Stimulated activated naive CD8-positive, alpha-beta T cell treated with anti-CD3 and anti-CD28 coated beads, Interleukin-15, Interleukin-2, amounts not matched to agents 100 ng/mL and 50 ng/mL, for 24 hours (primary cell): ENCODE measurements around the gene TNS3.

ENCODE experiments used
- H3K27ac Mint-ChIP-seq: one replicate; pipeline ENCODE4 v1.8.0; 2021; ENCODE audit warnings: mild to moderate bottlenecking, mixed read lengths
- H3K27me3 Mint-ChIP-seq: one replicate; pipeline ENCODE4 v1.8.0; 2021; ENCODE audit warnings: mixed read lengths
- H3K36me3 Mint-ChIP-seq: one replicate; pipeline ENCODE4 v1.8.0; 2021; ENCODE audit warnings: low read depth, mixed read lengths
- H3K4me1 Mint-ChIP-seq: one replicate; pipeline ENCODE4 v1.8.0; 2021; ENCODE audit warnings: low read depth, mixed read lengths
- H3K4me3 Mint-ChIP-seq: one replicate; pipeline ENCODE4 v1.8.0; 2021; ENCODE audit warnings: mild to moderate bottlenecking, mixed read lengths
- H3K9me3 Mint-ChIP-seq: one replicate; pipeline ENCODE4 v1.8.0; 2021; ENCODE audit warnings: mixed read lengths

Gene TNS3

GRCh38 chr7:47407821-47408674 lies 173.9 kb downstream of the TNS3 start:
- H3K4me3 Mint-ChIP-seq, result no peak overlapping the region
- H3K9me3 Mint-ChIP-seq, result no peaks in the 10 kb centered on the region
- H3K27me3 Mint-ChIP-seq, result no peaks in the 10 kb centered on the region
- H3K27ac Mint-ChIP-seq, result no peak overlapping the region
- no peaks in the 10 kb centered on the region for H3K36me3 Mint-ChIP-seq
- H3K4me1 Mint-ChIP-seq, result peaks cover 10% of the 10 kb centered on the region

GRCh38 chr7:47407136-47407535 lies 174.8 kb downstream of the TNS3 start:
- no peaks in the 10 kb centered on the region for H3K9me3 Mint-ChIP-seq
- no peaks in the 10 kb centered on the region for H3K36me3 Mint-ChIP-seq
- H3K27ac Mint-ChIP-seq, result no peak overlapping the region
- no peak overlapping the region for H3K4me3 Mint-ChIP-seq
- H3K4me1 Mint-ChIP-seq, result peaks cover 10% of the 10 kb centered on the region
- no peaks in the 10 kb centered on the region for H3K27me3 Mint-ChIP-seq

GRCh38 chr7:47406801-47407129 lies 175.1 kb downstream of the TNS3 start:
- H3K4me1 Mint-ChIP-seq, result peaks cover 10% of the 10 kb centered on the region
- H3K27me3 Mint-ChIP-seq, result no peaks in the 10 kb centered on the region
- H3K27ac Mint-ChIP-seq, result no peak overlapping the region

GRCh38 chr7:47405921-47406800 lies 175.8 kb downstream of the TNS3 start:
- no peak overlapping the region for H3K27ac Mint-ChIP-seq
- H3K4me3 Mint-ChIP-seq, result no peak overlapping the region
- no peaks in the 10 kb centered on the region for H3K27me3 Mint-ChIP-seq
- no peaks in the 10 kb centered on the region for H3K9me3 Mint-ChIP-seq
- H3K36me3 Mint-ChIP-seq, result no peaks in the 10 kb centered on the region
- H3K4me1 Mint-ChIP-seq, result peaks cover 10% of the 10 kb centered on the region

More at GRCh38 chr7:47406801-47407129, 175.1 kb downstream of the TNS3 start:
- Mint-ChIP-seq H3K9me3 (no peaks in the 10 kb centered on the region), H3K4me3 (no peak overlapping the region), H3K36me3 (no peaks in the 10 kb centered on the region)

- Mint-ChIP-seq H3K4me3 (no peak overlapping the region), H3K4me1 (peaks cover 10% of the 10 kb centered on the region), H3K27ac (no peak overlapping the region), H3K36me3 (no peaks in the 10 kb centered on the region), H3K27me3 (no peaks in the 10 kb centered on the region), H3K9me3 (no peaks in the 10 kb centered on the region)
These were observed 176.5 kb downstream of the TNS3 start for GRCh38 chr7:47405286-47405904.

GRCh38 chr7:47404010-47404409 lies 177.9 kb downstream of the TNS3 start:
- no peaks in the 10 kb centered on the region for H3K9me3 Mint-ChIP-seq
- no peaks in the 10 kb centered on the region for H3K27me3 Mint-ChIP-seq
- H3K4me1 Mint-ChIP-seq, result peaks cover 10% of the 10 kb centered on the region
- no peaks in the 10 kb centered on the region for H3K36me3 Mint-ChIP-seq
- H3K27ac Mint-ChIP-seq, result no peak overlapping the region
- no peak overlapping the region for H3K4me3 Mint-ChIP-seq

GRCh38 chr7:47402941-47403866 lies 178.7 kb downstream of the TNS3 start:
- no peak overlapping the region for H3K4me3 Mint-ChIP-seq
- no peaks in the 10 kb centered on the region for H3K9me3 Mint-ChIP-seq
- H3K36me3 Mint-ChIP-seq, result no peaks in the 10 kb centered on the region
- peaks cover 10% of the 10 kb centered on the region for H3K4me1 Mint-ChIP-seq
- H3K27ac Mint-ChIP-seq, result no peak overlapping the region
- H3K27me3 Mint-ChIP-seq, result no peaks in the 10 kb centered on the region

- Mint-ChIP-seq H3K4me3 (no peak overlapping the region), H3K27me3 (peaks cover 4% of the 10 kb centered on the region), H3K36me3 (no peaks in the 10 kb centered on the region), H3K9me3 (no peaks in the 10 kb centered on the region), H3K4me1 (peaks cover 10% of the 10 kb centered on the region), H3K27ac (no peak overlapping the region)
These were observed 180.0 kb downstream of the TNS3 start for GRCh38 chr7:47401611-47402570.

GRCh38 chr7:47400741-47401206 lies 181.1 kb downstream of the TNS3 start:
- Mint-ChIP-seq H3K4me3 (no peak overlapping the region), H3K27ac (no peak overlapping the region), H3K9me3 (no peaks in the 10 kb centered on the region), H3K4me1 (peaks cover 10% of the 10 kb centered on the region), H3K36me3 (no peaks in the 10 kb centered on the region), H3K27me3 (peaks cover 4% of the 10 kb centered on the region)

GRCh38 chr7:47400001-47400400 lies 181.9 kb downstream of the TNS3 start:
- Mint-ChIP-seq H3K9me3 (no peaks in the 10 kb centered on the region), H3K4me3 (no peak overlapping the region), H3K27me3 (peaks cover 4% of the 10 kb centered on the region), H3K36me3 (no peaks in the 10 kb centered on the region), H3K4me1 (peaks cover 10% of the 10 kb centered on the region), H3K27ac (no peak overlapping the region)

- H3K9me3 Mint-ChIP-seq, result no peaks in the 10 kb centered on the region
- H3K4me1 Mint-ChIP-seq, result peaks cover 8% of the 10 kb centered on the region
- no peak overlapping the region for H3K4me3 Mint-ChIP-seq
- H3K27me3 Mint-ChIP-seq, result peaks cover 8% of the 10 kb centered on the region
- no peaks in the 10 kb centered on the region for H3K36me3 Mint-ChIP-seq
- H3K27ac Mint-ChIP-seq, result no peak overlapping the region
These were observed 187.1 kb downstream of the TNS3 start for GRCh38 chr7:47394751-47395252.

- peaks cover 8% of the 10 kb centered on the region for H3K4me1 Mint-ChIP-seq
- no peaks in the 10 kb centered on the region for H3K36me3 Mint-ChIP-seq
- no peaks in the 10 kb centered on the region for H3K9me3 Mint-ChIP-seq
- peaks cover 8% of the 10 kb centered on the region for H3K27me3 Mint-ChIP-seq
- H3K4me3 Mint-ChIP-seq, result no peak overlapping the region
- H3K27ac Mint-ChIP-seq, result no peak overlapping the region
These were observed 187.7 kb downstream of the TNS3 start for GRCh38 chr7:47394216-47394615.

- H3K9me3 Mint-ChIP-seq, result no peaks in the 10 kb centered on the region
- H3K36me3 Mint-ChIP-seq, result no peaks in the 10 kb centered on the region
- no peak overlapping the region for H3K4me3 Mint-ChIP-seq
- H3K27me3 Mint-ChIP-seq, result peaks cover 8% of the 10 kb centered on the region
- H3K4me1 Mint-ChIP-seq, result peaks cover 8% of the 10 kb centered on the region
- no peak overlapping the region for H3K27ac Mint-ChIP-seq
These were observed 188.5 kb downstream of the TNS3 start for GRCh38 chr7:47393406-47393805.
